Small intestine (tissue), 7 donors: ENCODE measurements around the gene SLC25A24. TPM values are rescaled to one million over a fixed set of nuclear protein-coding genes. Genes with fewer than 3 reads are reported as not detected.
"Not testable (repeated sequence)": the region's sequence is repeated elsewhere in the genome, so short reads cannot be mapped to it uniquely, and the experiment has no call there.

Source experiments
- DNase-seq, 2 donors: peaks; one replicate each; pipeline versions ENCODE4 v3.0.0 to v3.0.0-alpha.2; 2013
- FAIRE-seq: peaks from 2 replicates; lab custom pipeline; 2012; peaks lifted over from hg19 to GRCh38; lab: Jason Lieb, UNC
- H3K27ac ChIP-seq, 3 donors: one replicate each; pipeline ENCODE4 v1.5.1; 2013; ENCODE audit warnings: low read length in 2 of 3, mild to moderate bottlenecking in 2 of 3, control low read depth in 1 of 3, inconsistent platforms in 1 of 3, low read depth in 1 of 3, moderate library complexity in 1 of 3
- H3K27me3 ChIP-seq, 3 donors: one replicate each; pipeline ENCODE4 v1.6.1; 2013; ENCODE audit warnings: low read length in 3 of 3, inconsistent platforms in 1 of 3; ENCODE audit not compliant: control insufficient read depth in 3 of 3, insufficient read depth in 3 of 3
- H3K36me3 ChIP-seq, 3 donors: one replicate each; pipeline ENCODE4 v1.6.1; 2013; ENCODE audit warnings: low read length in 3 of 3, inconsistent platforms in 1 of 3, low read depth in 1 of 3, mild to moderate bottlenecking in 1 of 3, moderate library complexity in 1 of 3; ENCODE audit not compliant: control insufficient read depth in 3 of 3, insufficient read depth in 2 of 3
- H3K4me1 ChIP-seq, 3 donors: one replicate each; pipeline ENCODE4 v1.6.1; 2013; ENCODE audit warnings: low read length in 2 of 3, inconsistent platforms in 1 of 3, low read depth in 1 of 3, mild to moderate bottlenecking in 1 of 3, moderate library complexity in 1 of 3; ENCODE audit not compliant: control insufficient read depth in 3 of 3, insufficient read depth in 2 of 3
- H3K4me3 ChIP-seq, 3 donors: one replicate each; pipeline ENCODE4 v1.5.1; 2013; ENCODE audit warnings: low read length in 3 of 3, control low read depth in 1 of 3, inconsistent platforms in 1 of 3, low read depth in 1 of 3, mild to moderate bottlenecking in 1 of 3, moderate library complexity in 1 of 3
- H3K9me3 ChIP-seq, 2 donors: one replicate each; pipeline ENCODE4 v1.6.1; 2013; ENCODE audit warnings: low read depth in 1 of 2, low read length in 1 of 2; ENCODE audit not compliant: control insufficient read depth in 2 of 2, insufficient read depth in 1 of 2
- WGBS, 3 donors: extraction: QIAGEN DNeasy Blood & Tissue Kit; methylation state at CpG; one replicate each; pipeline ENCODE4 v1.1.7; 2013; 5-methylcytosine and 5-hydroxymethylcytosine counted together
- polyA plus RNA-seq, 4 donors: library from polyadenylated mRNA; stranded (reverse) in 3 of 4; unstranded in 1 of 4; fragments of 200-250 nt in 3 of 4; fragments of 120-200 nt in 1 of 4; gene quantifications; one replicate each; pipeline versions ENCODE4 v1.2.1 to v1.2.3, GENCODE V29; 2013
- donor health status: healthy with polysubstance abuse.
- donor health status: control.
- donor health status: control.
- donor health status: Bipolar disorder and iron deficiency.
- donor health status: healthy.

Gene SLC25A24
- polyA plus RNA-seq, 4 donors = 31.7 to 43.4 (median 36.8) TPM

GRCh38 chr1:108140936-108141335, 59.2 kb downstream of the SLC25A24 start:
- no peaks in the 10 kb centered on the region for H3K9me3 ChIP-seq
- no peaks in the 10 kb centered on the region for H3K27me3 ChIP-seq
- no peaks in the 10 kb centered on the region for H3K4me1 ChIP-seq
- 84 to 96% (median 88%) methylated on average over 1 of the region's 1 CpG for WGBS, 3 donors
- H3K27ac ChIP-seq = no peak overlapping the region
- no peak overlapping the region for H3K4me3 ChIP-seq
- DNase-seq (no peak), FAIRE-seq (no peak)
- H3K36me3 ChIP-seq = peaks cover 5 to 21% (median 15%) of the 10 kb centered on the region in 3 donors

GRCh38 chr1:108140177-108140576, 60.0 kb downstream of the SLC25A24 start:
- no peaks in the 10 kb centered on the region for H3K27me3 ChIP-seq
- peaks cover 5 to 21% (median 15%) of the 10 kb centered on the region in 3 donors for H3K36me3 ChIP-seq
- no peak overlapping the region for H3K4me3 ChIP-seq
- H3K9me3 ChIP-seq = no peaks in the 10 kb centered on the region
- H3K27ac ChIP-seq = no peak overlapping the region
- 86 to 97% (median 93%) methylated on average over 1 of the region's 1 CpG for WGBS, 3 donors
- FAIRE-seq (no peak), DNase-seq (no peak)
- H3K4me1 ChIP-seq = no peaks in the 10 kb centered on the region

GRCh38 chr1:108139555-108139954, 60.6 kb downstream of the SLC25A24 start:
- not testable (repeated sequence) for H3K27ac ChIP-seq, H3K4me3 ChIP-seq, H3K27me3 ChIP-seq, H3K4me1 ChIP-seq, FAIRE-seq, H3K9me3 ChIP-seq, DNase-seq
- peaks cover 5 to 21% (median 15%) of the 10 kb centered on the region in 3 donors for H3K36me3 ChIP-seq
- WGBS, 3 donors = 91 to 94% (median 93%) methylated on average over 8 of the region's 8 CpGs

GRCh38 chr1:108133148-108133547, 67.0 kb downstream of the SLC25A24 start:
- H3K27ac ChIP-seq, DNase-seq, H3K4me1 ChIP-seq, H3K27me3 ChIP-seq, H3K4me3 ChIP-seq, FAIRE-seq: not testable (repeated sequence)
- Histone ChIP-seq H3K9me3 (peaks cover 0 to 21% of the 10 kb centered on the region in 2 donors), H3K36me3 (peaks cover 3 to 19% (median 15%) of the 10 kb centered on the region in 3 donors)
- WGBS, 3 donors = 96 to 100% (median 96%) methylated on average over 2 of the region's 2 CpGs

GRCh38 chr1:108132367-108132766, 67.8 kb downstream of the SLC25A24 start:
- not testable (repeated sequence) for H3K4me3 ChIP-seq, H3K27ac ChIP-seq, H3K27me3 ChIP-seq, H3K4me1 ChIP-seq, DNase-seq, FAIRE-seq
- Histone ChIP-seq H3K36me3 (peaks cover 0 to 13% (median 10%) of the 10 kb centered on the region in 3 donors), H3K9me3 (peaks cover 0 to 21% of the 10 kb centered on the region in 2 donors)
- 91 to 98% (median 98%) methylated on average over 2 of the region's 2 CpGs for whole genome bisulfite sequencing, 3 donors

- Histone ChIP-seq H3K36me3 (peaks cover 0 to 11% (median 10%) of the 10 kb centered on the region in 3 donors), H3K9me3 (peaks cover 0 to 21% of the 10 kb centered on the region in 2 donors)
- H3K27ac ChIP-seq, DNase-seq, H3K4me3 ChIP-seq, FAIRE-seq, H3K4me1 ChIP-seq, H3K27me3 ChIP-seq: not testable (repeated sequence)
- WGBS, 3 donors = 96 to 100% (median 98%) methylated on average over 1 of the region's 1 CpG
These were observed 68.9 kb downstream of the SLC25A24 start for GRCh38 chr1:108131281-108131680.

GRCh38 chr1:108130794-108131193, 69.3 kb downstream of the SLC25A24 start:
- Histone ChIP-seq H3K4me3 (no peak overlapping the region), H3K36me3 (peaks cover 0 to 11% (median 10%) of the 10 kb centered on the region in 3 donors), H3K27me3 (no peaks in the 10 kb centered on the region), H3K27ac (no peak overlapping the region), H3K4me1 (no peaks in the 10 kb centered on the region), H3K9me3 (peaks cover 0 to 21% of the 10 kb centered on the region in 2 donors)
- DNase-seq (no peak), FAIRE-seq (no peak)
- WGBS, 3 donors = 54 to 63% (median 56%) methylated on average over 2 of the region's 2 CpGs

GRCh38 chr1:108129999-108130398, 70.1 kb downstream of the SLC25A24 start:
- FAIRE-seq (no peak), DNase-seq (no peak)
- peaks cover 0 to 21% of the 10 kb centered on the region in 2 donors for H3K9me3 ChIP-seq
- peaks cover 0 to 11% (median 10%) of the 10 kb centered on the region in 3 donors for H3K36me3 ChIP-seq
- no peak overlapping the region for H3K27ac ChIP-seq
- no peak overlapping the region for H3K4me3 ChIP-seq
- no peaks in the 10 kb centered on the region for H3K4me1 ChIP-seq
- WGBS, 3 donors = 79 to 91% (median 89%) methylated on average over 4 of the region's 4 CpGs
- no peaks in the 10 kb centered on the region for H3K27me3 ChIP-seq
